GM12874 (cell line): ENCODE data around the gene CNOT6.

ENCODE experiments used
- CTCF ChIP-seq: IDR thresholded peaks from 2 replicates; pipeline ENCODE4 v1.5.1; 2011; ENCODE audit warnings: low read depth, mild to moderate bottlenecking, control low read depth, low read length, moderate library complexity; ENCODE audit not compliant: insufficient read depth

The CNOT6 gene

GRCh38 chr5:180620014-180620413 lies 125.8 kb downstream of the CNOT6 start:
- TF ChIP-seq CTCF, result no peak

- no peak for TF ChIP-seq CTCF
These were observed 127.1 kb downstream of the CNOT6 start for GRCh38 chr5:180621311-180621710.

- TF ChIP-seq CTCF, result no peak
These were observed 128.7 kb downstream of the CNOT6 start for GRCh38 chr5:180622910-180623309.

GRCh38 chr5:180623411-180623834 lies 129.2 kb downstream of the CNOT6 start:
- TF ChIP-seq CTCF, result no peak

- no peak for TF ChIP-seq CTCF
These were observed 129.7 kb downstream of the CNOT6 start for GRCh38 chr5:180623844-180624243.

- TF ChIP-seq CTCF, result no peak
These were observed 130.4 kb downstream of the CNOT6 start for GRCh38 chr5:180624587-180624986.

- TF ChIP-seq CTCF, result no peak
These were observed 131.1 kb downstream of the CNOT6 start for GRCh38 chr5:180625125-180625790.
